ENCODE data around the gene GFPT2.
A peak's percentile ranks its signal among the peaks of the same experiment; 100 is the strongest.

GFPT2 gene

GRCh38 chr5:180332861-180333260 lies 20.3 kb downstream of the GFPT2 start:
- Histone ChIP-seq H2BK120ac (ENCODE audit: low read depth, low read length) (no peak overlapping the region), H3K4me1 (ENCODE audit: control insufficient read depth, low read depth, low read length) (peaks cover 12% of the 10 kb centered on the region), H3K4ac (ENCODE audit: low read depth, low read length) (no peak overlapping the region), H4K8ac (ENCODE audit: low read depth, low read length) (no peak overlapping the region), H2BK15ac (replicated peaks; ENCODE audit: low read depth) (no peak overlapping the region), H3K56ac (ENCODE audit: low read length) (no peak overlapping the region), H3K9ac (ENCODE audit: low read length) (no peak overlapping the region), H3K79me2 (ENCODE audit: control insufficient read depth, insufficient read depth, low read length) (no peaks in the 10 kb centered on the region), H3K4me2 (ENCODE audit: low read length) (no peak overlapping the region), H3K23ac (ENCODE audit: low read length) (no peak overlapping the region), H3K18ac (ENCODE audit: low read length) (no peak overlapping the region), H3K27ac (ENCODE audit: low read depth, low read length) (no peak overlapping the region), H3K36me3 (ENCODE audit: control insufficient read depth, insufficient read depth, low read length) (peaks cover 17% of the 10 kb centered on the region), H2AK5ac (ENCODE audit: low read length) (no peak overlapping the region), H4K5ac (ENCODE audit: low read length) (no peak overlapping the region), H2BK5ac (ENCODE audit: low read length) (no peak overlapping the region), H3K4me3 (ENCODE audit: low read length) (no peak overlapping the region), H3K79me1 (ENCODE audit: low read length) (peaks cover 2% of the 10 kb centered on the region), H3K27me3 (ENCODE audit: insufficient read depth, low read length, poor library complexity) (no peaks in the 10 kb centered on the region)
- WGBS (ENCODE audit: extremely low coverage, insufficient coverage, low lambda C conversion rate): no CpG with 5 or more reads among the region's 3 CpGs
- no peak for DNase-seq

DNA sequence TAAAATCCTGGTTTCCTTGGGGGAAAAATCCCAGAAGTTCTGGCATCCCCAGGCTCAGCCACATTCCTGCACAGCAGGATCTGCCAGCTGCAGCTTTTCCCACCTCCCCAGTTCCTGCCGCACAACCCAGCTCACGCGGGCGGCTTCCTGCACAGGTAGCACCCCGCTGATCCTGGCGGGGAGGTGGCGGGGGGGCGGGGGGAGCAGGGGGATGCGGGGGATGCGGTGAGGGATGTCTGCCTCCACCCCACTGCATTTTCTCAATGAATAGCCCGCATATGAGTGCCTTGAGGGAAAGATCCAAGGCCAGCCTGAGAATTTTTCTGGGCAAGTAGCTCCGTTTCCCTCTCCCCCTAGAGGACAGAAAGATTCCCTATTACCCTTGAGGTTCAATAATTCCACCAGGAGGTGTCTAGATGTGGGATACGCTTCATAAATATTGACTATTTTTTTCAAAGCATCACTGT lies 21.1 kb downstream of the GFPT2 start:
- Histone ChIP-seq H2AK5ac (ENCODE audit: low read length) (no peak overlapping the region), H3K4me2 (ENCODE audit: low read length) (no peak overlapping the region), H3K79me2 (ENCODE audit: control insufficient read depth, insufficient read depth, low read length) (no peaks in the 10 kb centered on the region), H2BK120ac (ENCODE audit: low read depth, low read length) (no peak overlapping the region), H3K9ac (ENCODE audit: low read length) (no peak overlapping the region), H4K5ac (ENCODE audit: low read length) (peak overlapping the region; percentile 93), H3K23ac (ENCODE audit: low read length) (no peak overlapping the region), H3K4me3 (ENCODE audit: low read length) (no peak overlapping the region), H3K79me1 (ENCODE audit: low read length) (peaks cover 2% of the 10 kb centered on the region), H3K56ac (ENCODE audit: low read length) (peak overlapping the region; percentile 93), H2BK15ac (replicated peaks; ENCODE audit: low read depth) (no peak overlapping the region), H2BK5ac (ENCODE audit: low read length) (peak overlapping the region; percentile 100), H3K27me3 (ENCODE audit: insufficient read depth, low read length, poor library complexity) (no peaks in the 10 kb centered on the region), H3K4ac (ENCODE audit: low read depth, low read length) (no peak overlapping the region), H3K4me1 (ENCODE audit: control insufficient read depth, low read depth, low read length) (peaks cover 12% of the 10 kb centered on the region), H3K27ac (ENCODE audit: low read depth, low read length) (peak overlapping the region; percentile 99), H3K18ac (ENCODE audit: low read length) (peak overlapping the region; percentile 88), H3K36me3 (ENCODE audit: control insufficient read depth, insufficient read depth, low read length) (peaks cover 17% of the 10 kb centered on the region), H4K8ac (ENCODE audit: low read depth, low read length) (no peak overlapping the region)
- peak; percentile 96 for DNase-seq
- no CpG with 5 or more reads among the region's 13 CpGs for WGBS (ENCODE audit: extremely low coverage, insufficient coverage, low lambda C conversion rate)

GRCh38 chr5:180331647-180331950 lies 21.5 kb downstream of the GFPT2 start:
- peaks cover 2% of the 10 kb centered on the region for H3K79me1 ChIP-seq (ENCODE audit: low read length)
- peak; percentile 97 for DNase-seq
- H3K4me2 ChIP-seq (ENCODE audit: low read length): peak overlapping the region; percentile 47
- peak overlapping the region; percentile 66 for H2BK120ac ChIP-seq (ENCODE audit: low read depth, low read length)
- no peak overlapping the region for H4K8ac ChIP-seq (ENCODE audit: low read depth, low read length)
- H3K4me3 ChIP-seq (ENCODE audit: low read length): no peak overlapping the region
- peaks cover 17% of the 10 kb centered on the region for H3K36me3 ChIP-seq (ENCODE audit: control insufficient read depth, insufficient read depth, low read length)
- peak overlapping the region; percentile 99 for H3K27ac ChIP-seq (ENCODE audit: low read depth, low read length)
- H3K23ac ChIP-seq (ENCODE audit: low read length): peak overlapping the region; percentile 98
- WGBS (ENCODE audit: extremely low coverage, insufficient coverage, low lambda C conversion rate): no CpG with 5 or more reads among the region's 7 CpGs
- no peaks in the 10 kb centered on the region for H3K79me2 ChIP-seq (ENCODE audit: control insufficient read depth, insufficient read depth, low read length)
- no peak overlapping the region for H2BK15ac ChIP-seq (replicated peaks; ENCODE audit: low read depth)
- H2AK5ac ChIP-seq (ENCODE audit: low read length): peak overlapping the region; percentile 98
- peaks cover 12% of the 10 kb centered on the region for H3K4me1 ChIP-seq (ENCODE audit: control insufficient read depth, low read depth, low read length)
- peak overlapping the region; percentile 71 for H3K9ac ChIP-seq (ENCODE audit: low read length)
- peak overlapping the region; percentile 93 for H4K5ac ChIP-seq (ENCODE audit: low read length)
- H3K27me3 ChIP-seq (ENCODE audit: insufficient read depth, low read length, poor library complexity): no peaks in the 10 kb centered on the region
- H3K18ac ChIP-seq (ENCODE audit: low read length): peak overlapping the region; percentile 88
- H2BK5ac ChIP-seq (ENCODE audit: low read length): peak overlapping the region; percentile 100
- H3K4ac ChIP-seq (ENCODE audit: low read depth, low read length): no peak overlapping the region
- H3K56ac ChIP-seq (ENCODE audit: low read length): peak overlapping the region; percentile 93

GRCh38 chr5:180330810-180331646 lies 22.1 kb downstream of the GFPT2 start:
- peak overlapping the region; percentile 26 for H3K4ac ChIP-seq (ENCODE audit: low read depth, low read length)
- H3K56ac ChIP-seq (ENCODE audit: low read length): peak overlapping the region; percentile 93
- H2BK5ac ChIP-seq (ENCODE audit: low read length): peak overlapping the region; percentile 75
- H2BK15ac ChIP-seq (replicated peaks; ENCODE audit: low read depth): no peak overlapping the region
- H3K4me1 ChIP-seq (ENCODE audit: control insufficient read depth, low read depth, low read length): peaks cover 12% of the 10 kb centered on the region
- peak overlapping the region; percentile 99 for H3K27ac ChIP-seq (ENCODE audit: low read depth, low read length)
- peak; percentile 90 for DNase-seq
- peak overlapping the region; percentile 42 for H3K18ac ChIP-seq (ENCODE audit: low read length)
- H3K27me3 ChIP-seq (ENCODE audit: insufficient read depth, low read length, poor library complexity): no peaks in the 10 kb centered on the region
- no peak overlapping the region for H4K8ac ChIP-seq (ENCODE audit: low read depth, low read length)
- no peak overlapping the region for H4K5ac ChIP-seq (ENCODE audit: low read length)
- no peak overlapping the region for H3K4me3 ChIP-seq (ENCODE audit: low read length)
- peak overlapping the region; percentile 5 for H2BK120ac ChIP-seq (ENCODE audit: low read depth, low read length)
- H3K79me1 ChIP-seq (ENCODE audit: low read length): peaks cover 2% of the 10 kb centered on the region
- no CpG with 5 or more reads among the region's 16 CpGs for WGBS (ENCODE audit: extremely low coverage, insufficient coverage, low lambda C conversion rate)
- H2AK5ac ChIP-seq (ENCODE audit: low read length): peak overlapping the region; percentile 64
- peaks cover 17% of the 10 kb centered on the region for H3K36me3 ChIP-seq (ENCODE audit: control insufficient read depth, insufficient read depth, low read length)
- H3K4me2 ChIP-seq (ENCODE audit: low read length): no peak overlapping the region
- H3K23ac ChIP-seq (ENCODE audit: low read length): no peak overlapping the region
- H3K9ac ChIP-seq (ENCODE audit: low read length): peak overlapping the region; percentile 48
- no peaks in the 10 kb centered on the region for H3K79me2 ChIP-seq (ENCODE audit: control insufficient read depth, insufficient read depth, low read length)

DNA sequence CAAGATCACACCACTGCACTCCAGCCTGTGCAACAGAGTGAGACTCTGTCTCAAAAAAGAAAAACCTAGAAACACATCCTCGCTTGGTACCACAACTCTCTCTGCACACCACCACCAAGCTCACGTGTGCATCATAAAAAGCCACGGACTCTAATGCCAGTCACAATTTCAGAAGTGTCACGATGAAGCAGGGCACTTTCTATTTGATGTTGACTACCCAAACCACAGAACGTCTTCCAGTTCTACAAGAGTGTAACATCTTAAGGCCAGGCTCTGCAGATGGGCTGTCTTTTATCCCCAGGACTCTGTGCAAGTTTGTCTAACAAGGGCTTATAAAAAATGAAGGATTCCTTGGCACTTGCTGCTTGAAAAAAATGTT lies 22.9 kb downstream of the GFPT2 start:
- no peak overlapping the region for H2AK5ac ChIP-seq (ENCODE audit: low read length)
- H3K79me1 ChIP-seq (ENCODE audit: low read length): peaks cover 2% of the 10 kb centered on the region
- H3K4me3 ChIP-seq (ENCODE audit: low read length): no peak overlapping the region
- H3K23ac ChIP-seq (ENCODE audit: low read length): no peak overlapping the region
- H4K5ac ChIP-seq (ENCODE audit: low read length): no peak overlapping the region
- H3K27ac ChIP-seq (ENCODE audit: low read depth, low read length): peak overlapping the region; percentile 99
- no peak for DNase-seq
- no CpG with 5 or more reads among the region's 5 CpGs for WGBS (ENCODE audit: extremely low coverage, insufficient coverage, low lambda C conversion rate)
- H3K9ac ChIP-seq (ENCODE audit: low read length): no peak overlapping the region
- H4K8ac ChIP-seq (ENCODE audit: low read depth, low read length): no peak overlapping the region
- no peak overlapping the region for H3K4me2 ChIP-seq (ENCODE audit: low read length)
- peaks cover 12% of the 10 kb centered on the region for H3K4me1 ChIP-seq (ENCODE audit: control insufficient read depth, low read depth, low read length)
- H2BK15ac ChIP-seq (replicated peaks; ENCODE audit: low read depth): no peak overlapping the region
- no peak overlapping the region for H3K4ac ChIP-seq (ENCODE audit: low read depth, low read length)
- no peaks in the 10 kb centered on the region for H3K79me2 ChIP-seq (ENCODE audit: control insufficient read depth, insufficient read depth, low read length)
- no peaks in the 10 kb centered on the region for H3K27me3 ChIP-seq (ENCODE audit: insufficient read depth, low read length, poor library complexity)
- peak overlapping the region; percentile 17 for H3K56ac ChIP-seq (ENCODE audit: low read length)
- peaks cover 12% of the 10 kb centered on the region for H3K36me3 ChIP-seq (ENCODE audit: control insufficient read depth, insufficient read depth, low read length)
- H2BK120ac ChIP-seq (ENCODE audit: low read depth, low read length): peak overlapping the region; percentile 32
- H3K18ac ChIP-seq (ENCODE audit: low read length): no peak overlapping the region
- H2BK5ac ChIP-seq (ENCODE audit: low read length): no peak overlapping the region
